Endothelial cell of umbilical vein (primary cell): ENCODE results near the gene ZNF407. TPM values are rescaled to one million over a fixed set of nuclear protein-coding genes. Genes with fewer than 3 reads are reported as not detected.

Source experiments
- BruUV-seq: library from RNA; stranded (reverse); fragments of 400-500 nt; replicated peaks from 2 replicates; lab custom pipeline; 2021; lab: Mats Ljungman, UMichigan
- CTCF ChIA-PET: fragments of 300-600, 350-600 bp; sonication (Branson Sonifier 250); formaldehyde crosslinking; loops from one replicate; lab custom pipeline; 2021; ENCODE audit warnings: antibody characterized with exemption, inconsistent platforms; lab: Charles Lee
- POLR2A ChIA-PET: fragments of 300-600, 350-600 bp; sonication (Branson Sonifier 250); formaldehyde crosslinking; loops from one replicate; lab custom pipeline; 2021; ENCODE audit warnings: antibody characterized with exemption, inconsistent platforms; lab: Charles Lee
- DNase-seq: peaks from one replicate; pipeline ENCODE4 v3.0.0-alpha.2; 2011; ENCODE audit warnings: low read depth, low spot score
- FAIRE-seq: peaks from 2 replicates; lab custom pipeline; 2011; peaks lifted over from hg19 to GRCh38; lab: Jason Lieb, UNC
- H2AFZ ChIP-seq: 2 replicates; pipeline ENCODE4 v1.6.0; 2012; ENCODE audit warnings: low read depth, low read length, control low read depth, inconsistent platforms
- H3K27ac ChIP-seq: 2 replicates; pipeline ENCODE4 v1.5.1; 2011; ENCODE audit warnings: low read depth, mild to moderate bottlenecking, control low read depth, low read length, moderate library complexity; ENCODE audit not compliant: insufficient read depth
- H3K27me3 ChIP-seq, 2 experiments: 2 replicates each; pipeline versions ENCODE4 v1.6.0 to v1.6.1; 2011; ENCODE audit warnings: low read length in 2 of 2, mixed read lengths in 1 of 2; ENCODE audit not compliant: control insufficient read depth in 2 of 2, insufficient read depth in 2 of 2
- H3K36me3 ChIP-seq, 2 experiments: 2 replicates in 1 of 2; 3 replicates in 1 of 2; pipeline ENCODE4 v1.5.1; 2011; ENCODE audit warnings: low read length in 2 of 2, mild to moderate bottlenecking in 1 of 2, moderate library complexity in 1 of 2; ENCODE audit not compliant: control insufficient read depth in 2 of 2, insufficient read depth in 2 of 2; ENCODE audit errors: extremely low read depth in 1 of 2
- H3K4me1 ChIP-seq: 3 replicates; pipeline ENCODE4 v1.5.1; 2011; ENCODE audit warnings: mild to moderate bottlenecking, low read length; ENCODE audit not compliant: control insufficient read depth, insufficient read depth; ENCODE audit errors: extremely low read depth
- H3K4me2 ChIP-seq: 2 replicates; pipeline ENCODE4 v1.6.1; 2011; ENCODE audit warnings: low read length, control low read depth, mixed read lengths; ENCODE audit not compliant: insufficient read depth
- H3K4me3 ChIP-seq, 3 experiments: fragments of 200-600 bp in 1 of 3; sonication (generic), shearing (Covaris generic) in 1 of 3; replicated peaks in 1 of 3; 2 replicates each; pipeline ENCODE4 v1.5.1; 2011 to 2016; ENCODE audit warnings: control low read depth in 3 of 3, low read length in 3 of 3, mild to moderate bottlenecking in 2 of 3, inconsistent platforms in 1 of 3, low read depth in 1 of 3, moderate library complexity in 1 of 3; ENCODE audit not compliant: insufficient read depth in 1 of 3
- H3K79me2 ChIP-seq: 2 replicates; pipeline ENCODE4 v1.6.0; 2012; ENCODE audit warnings: low read length, inconsistent platforms; ENCODE audit not compliant: control insufficient read depth, insufficient read depth
- H3K9ac ChIP-seq: replicated peaks from 2 replicates; pipeline ENCODE3; 2011; ENCODE audit warnings: low read length, control low read depth; ENCODE audit not compliant: insufficient read depth; ENCODE audit errors: extremely low read depth
- H3K9me1 ChIP-seq: replicated peaks from 3 replicates; pipeline ENCODE4 v1.6.0; 2011; ENCODE audit warnings: mild to moderate bottlenecking, low read length; ENCODE audit not compliant: control insufficient read depth, insufficient read depth; ENCODE audit errors: extremely low read depth
- H3K9me3 ChIP-seq: replicated peaks from 2 replicates; pipeline ENCODE4 v1.5.1; 2012; ENCODE audit warnings: low read length, inconsistent platforms; ENCODE audit not compliant: control insufficient read depth, insufficient read depth
- H4K20me1 ChIP-seq: replicated peaks from 2 replicates; pipeline ENCODE3; 2011; ENCODE audit warnings: mild to moderate bottlenecking, low read length; ENCODE audit not compliant: control insufficient read depth, insufficient read depth; ENCODE audit errors: extremely low read depth
- EZH2 ChIP-seq: IDR thresholded peaks from 2 replicates; pipeline ENCODE4 v1.6.1; 2012; ENCODE audit warnings: borderline replicate concordance, low read depth, mild to moderate bottlenecking, moderate library complexity, low read length, inconsistent platforms; ENCODE audit not compliant: severe bottlenecking
- FOS ChIP-seq: IDR thresholded peaks from 2 replicates; pipeline ENCODE4 v1.6.1; 2011; ENCODE audit warnings: mild to moderate bottlenecking, low read length, moderate library complexity, borderline replicate concordance; ENCODE audit not compliant: insufficient read depth
- GATA2 ChIP-seq: IDR thresholded peaks from 2 replicates; pipeline ENCODE4 v1.7.0; 2011; ENCODE audit warnings: low read depth, mild to moderate bottlenecking, moderate library complexity, mixed read lengths, low read length; ENCODE audit not compliant: insufficient read length, insufficient read depth
- JUN ChIP-seq: IDR thresholded peaks from 2 replicates; pipeline ENCODE4 v1.6.1; 2011; ENCODE audit warnings: borderline replicate concordance, low read depth; ENCODE audit not compliant: insufficient read length, insufficient read depth
- MYC ChIP-seq: IDR thresholded peaks from one replicate; pipeline ENCODE4 v1.6.1; 2011; ENCODE audit warnings: mild to moderate bottlenecking, low read depth, low read length
- POLR2A ChIP-seq: IDR thresholded peaks from 2 replicates; pipeline ENCODE4 v1.6.1; 2012; ENCODE audit warnings: low read depth, mild to moderate bottlenecking, control low read depth, low read length
- POLR2AphosphoS5 ChIP-seq: IDR thresholded peaks from 2 replicates; pipeline ENCODE4 v1.6.1; 2012; ENCODE audit warnings: low read depth, mild to moderate bottlenecking, control low read depth, low read length, moderate library complexity; ENCODE audit not compliant: insufficient read depth
- dilution Hi-C: fragments of 300-500 bp; cut with MboI; formaldehyde crosslinking; loops from one replicate; pipeline ENCODE4 v1.15.0; 2019; ENCODE audit warnings: low sequenced_read_pairs; ENCODE audit not compliant: extremely low pct_ligation_motif_present
- intact Hi-C: fragments of 100-400 bp; cut with micrococcal nuclease; formaldehyde crosslinking; loops from one replicate; pipeline ENCODE4 v1.10.0; 2022
- polyA plus RNA-seq, 4 experiments: library from polyadenylated mRNA; depleted of rRNA in 3 of 4; stranded (reverse) in 3 of 4; unstranded in 1 of 4; fragments of >200 nt; gene quantifications; 2 replicates each; pipeline versions ENCODE4 v1.2.1 to v1.2.3, GENCODE V29; 2011 to 2012; ENCODE audit warnings: missing spikeins in 1 of 4
- total RNA-seq: library from RNA; stranded (reverse); gene quantifications from 2 replicates; pipeline ENCODE4 v1.2.3, GENCODE V29; 2021
- TF ChIP-seq, protein P1 (sequence below), 2 donors: IDR thresholded peaks; 1 replicate in 1 of 2; 2 replicates in 1 of 2; pipeline ENCODE4 v1.5.1; 2011; ENCODE audit warnings: low read length in 2 of 2, mild to moderate bottlenecking in 2 of 2, moderate library complexity in 2 of 2, control low read depth in 1 of 2, inconsistent platforms in 1 of 2, low read depth in 1 of 2; ENCODE audit not compliant: insufficient read depth in 1 of 2; ENCODE audit errors: extremely low read depth in 1 of 2
- TF ChIP-seq, protein P2 (sequence below): IDR thresholded peaks from 2 replicates; pipeline ENCODE4 v1.6.1; 2011; ENCODE audit not compliant: insufficient read depth, insufficient read length

ZNF407 gene
- total and polyA plus RNA-seq, 2 donors (not counting 3 experiments of a cell fraction or from before 2014, with no cell fraction given), result 3.8 to 20.1 TPM

DNA sequence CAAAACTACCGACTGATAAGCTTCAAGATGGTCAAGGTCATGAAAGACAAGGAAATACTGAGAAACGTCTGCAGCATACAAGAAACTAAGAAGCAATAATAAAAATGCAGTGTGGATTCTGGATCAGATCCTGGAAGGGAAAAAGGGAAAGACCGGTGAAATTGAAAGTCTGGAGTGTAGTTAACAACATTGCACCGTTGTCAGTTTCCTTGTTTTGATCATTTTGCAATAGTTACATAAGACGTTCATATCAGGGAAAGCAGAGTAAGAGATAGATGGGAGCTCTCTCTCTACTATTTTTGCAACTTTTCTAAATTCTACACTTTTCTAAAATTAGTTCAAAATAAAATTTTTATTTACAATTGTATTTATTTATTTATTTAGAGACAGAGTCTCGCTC is 15.0 kb upstream of the ZNF407 start:
- DNase-seq (no peak), FAIRE-seq (no peak)
- Histone ChIP-seq H4K20me1 (no peaks in the 10 kb centered on the region), H3K4me2 (no peak overlapping the region), H3K4me3 (no peak overlapping the region), H3K9ac (no peak overlapping the region), H3K79me2 (no peaks in the 10 kb centered on the region), H3K4me1 (no peaks in the 10 kb centered on the region), H3K9me1 (no peaks in the 10 kb centered on the region), H3K27me3 (peaks cover 4 to 5% of the 10 kb centered on the region in 2 experiments), H3K36me3 (no peaks in the 10 kb centered on the region), H3K9me3 (no peaks in the 10 kb centered on the region), H2AFZ (no peak overlapping the region), H3K27ac (no peak overlapping the region)
- ChIA-PET POLR2A (no interaction called here), CTCF (no interaction called here)
- dilution Hi-C loops, result no loop called here
- no TSS peak for BruUV-seq
- intact Hi-C loops, result no loop called here
- TF ChIP-seq, protein P1, sequence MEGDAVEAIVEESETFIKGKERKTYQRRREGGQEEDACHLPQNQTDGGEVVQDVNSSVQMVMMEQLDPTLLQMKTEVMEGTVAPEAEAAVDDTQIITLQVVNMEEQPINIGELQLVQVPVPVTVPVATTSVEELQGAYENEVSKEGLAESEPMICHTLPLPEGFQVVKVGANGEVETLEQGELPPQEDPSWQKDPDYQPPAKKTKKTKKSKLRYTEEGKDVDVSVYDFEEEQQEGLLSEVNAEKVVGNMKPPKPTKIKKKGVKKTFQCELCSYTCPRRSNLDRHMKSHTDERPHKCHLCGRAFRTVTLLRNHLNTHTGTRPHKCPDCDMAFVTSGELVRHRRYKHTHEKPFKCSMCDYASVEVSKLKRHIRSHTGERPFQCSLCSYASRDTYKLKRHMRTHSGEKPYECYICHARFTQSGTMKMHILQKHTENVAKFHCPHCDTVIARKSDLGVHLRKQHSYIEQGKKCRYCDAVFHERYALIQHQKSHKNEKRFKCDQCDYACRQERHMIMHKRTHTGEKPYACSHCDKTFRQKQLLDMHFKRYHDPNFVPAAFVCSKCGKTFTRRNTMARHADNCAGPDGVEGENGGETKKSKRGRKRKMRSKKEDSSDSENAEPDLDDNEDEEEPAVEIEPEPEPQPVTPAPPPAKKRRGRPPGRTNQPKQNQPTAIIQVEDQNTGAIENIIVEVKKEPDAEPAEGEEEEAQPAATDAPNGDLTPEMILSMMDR (IDR thresholded peaks at IDR 0.05; ENCODE audit: extremely low read depth in 1 of 2, insufficient read depth in 1 of 2, low read depth in 1 of 2, low read length in 2 of 2), result no peak
- TF ChIP-seq POLR2A, result no peak
- no peak for TF ChIP-seq GATA2
- TF ChIP-seq FOS, result no peak
- TF ChIP-seq MYC, result no peak
- TF ChIP-seq EZH2, result no peak
- no peak for TF ChIP-seq JUN
- no peak for TF ChIP-seq POLR2AphosphoS5
- TF ChIP-seq, protein P2, sequence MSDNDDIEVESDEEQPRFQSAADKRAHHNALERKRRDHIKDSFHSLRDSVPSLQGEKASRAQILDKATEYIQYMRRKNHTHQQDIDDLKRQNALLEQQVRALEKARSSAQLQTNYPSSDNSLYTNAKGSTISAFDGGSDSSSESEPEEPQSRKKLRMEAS, result no peak
